GM12891 (cell line): ENCODE results near the gene SEC24D.

Source experiments
- POLR2A ChIP-seq: IDR thresholded peaks from 2 replicates; pipeline ENCODE4 v1.6.1; 2011; ENCODE audit warnings: low read depth, low read length, control low read depth
- POLR2AphosphoS5 ChIP-seq: IDR thresholded peaks from 2 replicates; pipeline ENCODE4 v1.6.1; 2011; ENCODE audit warnings: low read depth, low read length, control low read depth
- SPI1 ChIP-seq: IDR thresholded peaks from 2 replicates; pipeline ENCODE4 v1.6.1; 2011; ENCODE audit warnings: low read depth, low read length, control low read depth
- TAF1 ChIP-seq: IDR thresholded peaks from 2 replicates; pipeline ENCODE4 v1.6.1; 2011; ENCODE audit warnings: low read depth, low read length, control low read depth

DNA sequence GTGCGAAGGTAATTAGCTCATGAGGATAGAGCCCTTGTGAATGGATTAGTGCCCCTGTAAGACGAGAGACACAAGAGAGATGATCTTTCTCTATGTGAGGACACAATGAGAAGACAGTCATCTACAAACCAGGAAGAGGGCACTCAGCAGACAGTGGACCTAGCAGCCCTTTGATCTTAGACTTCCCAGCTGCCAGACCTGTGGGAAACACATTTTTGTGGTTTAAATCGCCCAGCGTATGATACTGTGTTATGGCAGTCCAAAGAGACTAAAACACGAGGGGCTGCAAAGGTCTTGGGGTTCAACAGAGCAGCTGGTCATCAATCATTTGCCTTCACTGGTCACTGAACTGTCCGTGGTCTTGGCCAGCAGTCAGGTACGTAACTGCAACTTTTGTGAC lies 43.5 kb upstream of the SEC24D start:
- no peak for TF ChIP-seq POLR2A
- TF ChIP-seq TAF1, result no peak
- no peak for TF ChIP-seq POLR2AphosphoS5
- TF ChIP-seq SPI1, result no peak
